HG02884 (cell line): ENCODE measurements around the gene HOXA3.

Experiments
- ATAC-seq: cut with Tn5 transposase; IDR thresholded peaks from one replicate; pipeline ENCODE4 v1.9.1; 2021; ENCODE audit warnings: mild to moderate bottlenecking, moderate library complexity; ENCODE audit not compliant: unreplicated experiment

HOXA3 gene

GRCh38 chr7:27145914-27146412, 6.4 kb downstream of the HOXA3 start:
- ATAC-seq = no peak

- no peak for ATAC-seq
These were observed 7.0 kb downstream of the HOXA3 start for GRCh38 chr7:27145165-27145913.

GRCh38 chr7:27144781-27145164, 7.6 kb downstream of the HOXA3 start:
- no peak for ATAC-seq

- no peak for ATAC-seq
These were observed 8.2 kb downstream of the HOXA3 start for GRCh38 chr7:27143950-27144780.

- ATAC-seq = no peak
These were observed 9.1 kb downstream of the HOXA3 start, which contains the start of gene HOXA5 for GRCh38 chr7:27143023-27143949. HOXA5 (minus strand) TSS chr7:27143681; CDS start chr7:27143607, 74 bp downstream.

GRCh38 chr7:27142580-27143022, 9.8 kb downstream of the HOXA3 start:
- ATAC-seq = no peak

GRCh38 chr7:27141923-27142579, 10.3 kb downstream of the HOXA3 start:
- ATAC-seq = no peak

GRCh38 chr7:27141137-27141922, 11.1 kb downstream of the HOXA3 start:
- no peak for ATAC-seq

- no peak for ATAC-seq
These were observed 12.1 kb downstream of the HOXA3 start for GRCh38 chr7:27140126-27140857.

- ATAC-seq = no peak
These were observed 12.9 kb downstream of the HOXA3 start for GRCh38 chr7:27139334-27140125.

- no peak for ATAC-seq
These were observed 13.4 kb downstream of the HOXA3 start for GRCh38 chr7:27138985-27139333.

GRCh38 chr7:27138472-27138871, 13.9 kb downstream of the HOXA3 start:
- ATAC-seq = no peak

GRCh38 chr7:27137640-27138315, 14.6 kb downstream of the HOXA3 start:
- no peak for ATAC-seq

GRCh38 chr7:27134392-27134791, 18.0 kb downstream of the HOXA3 start:
- ATAC-seq = no peak

GRCh38 chr7:27133409-27134231, 18.8 kb downstream of the HOXA3 start:
- ATAC-seq = no peak

GRCh38 chr7:27132978-27133377, 19.4 kb downstream of the HOXA3 start:
- no peak for ATAC-seq

- no peak for ATAC-seq
These were observed 20.2 kb downstream of the HOXA3 start for GRCh38 chr7:27132214-27132613.
